GM19468 (cell line): ENCODE data around the gene KRTAP1-5.
"Not testable (repeated sequence)": the region's sequence is repeated elsewhere in the genome, so short reads cannot be mapped to it uniquely, and the experiment has no call there.

Experiments
- ATAC-seq: cut with Tn5 transposase; IDR thresholded peaks from one replicate; pipeline ENCODE4 v1.9.1; 2021; ENCODE audit warnings: mild to moderate bottlenecking, moderate library complexity, moderate number of reproducible peaks; ENCODE audit not compliant: unreplicated experiment; ENCODE audit errors: extremely low read depth

The KRTAP1-5 gene, protein sequence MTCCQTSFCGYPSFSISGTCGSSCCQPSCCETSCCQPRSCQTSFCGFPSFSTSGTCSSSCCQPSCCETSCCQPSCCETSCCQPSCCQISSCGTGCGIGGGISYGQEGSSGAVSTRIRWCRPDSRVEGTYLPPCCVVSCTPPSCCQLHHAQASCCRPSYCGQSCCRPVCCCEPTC

GRCh38 chr17:41026715-41027471, at the start of gene KRTAP1-5:
KRTAP1-5 (minus strand) TSS chr17:41027208; CDS start chr17:41027155, 53 bp downstream.
- no peak for ATAC-seq

- no peak for ATAC-seq
These were observed 49.8 kb upstream of the KRTAP1-5 start for GRCh38 chr17:41076788-41077187.

GRCh38 chr17:41073676-41074075, 46.7 kb upstream of the KRTAP1-5 start:
- no peak for ATAC-seq

DNA sequence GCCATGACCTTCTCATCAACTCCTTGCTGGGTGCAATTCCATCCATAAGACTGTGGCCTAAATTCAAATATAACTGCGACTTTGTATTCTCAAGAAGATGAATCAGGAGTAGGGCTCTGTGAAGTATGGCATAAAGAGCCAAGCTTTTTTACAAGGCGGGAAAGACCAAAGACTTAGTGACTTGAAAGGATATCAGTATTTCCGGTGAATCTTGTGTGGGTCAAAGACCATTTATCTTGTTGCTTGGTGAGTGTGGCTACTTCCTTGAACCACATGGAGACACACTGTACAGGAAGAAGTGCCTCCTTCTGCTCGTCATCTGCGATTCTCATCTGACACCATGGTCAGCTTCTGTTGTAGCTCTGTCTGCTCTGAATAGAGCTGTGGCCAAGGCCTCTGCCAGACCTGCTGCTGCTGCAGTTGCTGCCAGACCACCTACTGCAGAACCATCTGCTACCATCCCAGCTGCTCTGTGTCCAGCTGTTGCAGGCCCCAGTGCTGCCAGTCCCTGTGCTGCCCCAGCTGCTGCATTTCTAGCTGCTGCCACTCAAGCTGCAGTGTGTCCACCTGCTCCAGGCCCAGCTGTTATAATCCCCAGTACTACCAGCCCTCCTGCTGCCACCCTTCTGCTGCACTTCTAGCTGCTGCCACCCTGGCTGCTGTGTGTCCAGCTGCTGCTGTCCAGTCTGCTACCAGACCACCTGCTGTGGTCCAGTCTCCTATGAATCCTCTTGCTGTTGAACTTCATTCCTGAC, 44.8 kb upstream of the KRTAP1-5 start:
- no peak for ATAC-seq

DNA sequence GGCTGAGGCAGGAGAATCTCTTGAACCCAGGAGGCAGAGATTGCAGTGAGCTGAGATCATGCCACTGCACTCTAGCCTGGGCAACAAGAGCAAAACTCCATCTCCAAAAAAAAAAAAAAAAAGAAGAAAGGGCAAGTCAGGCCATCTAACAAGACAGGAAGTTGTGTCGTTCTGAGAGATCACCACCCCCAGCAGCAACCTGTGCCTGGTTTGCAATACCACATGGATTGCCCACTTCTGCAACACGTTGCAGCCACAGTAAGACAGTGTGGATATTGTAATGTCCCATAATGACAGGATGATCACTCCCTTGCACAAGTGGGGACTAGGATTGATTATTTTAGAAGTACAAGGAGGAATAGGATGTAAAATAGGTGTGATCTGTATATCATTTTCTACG, 42.0 kb upstream of the KRTAP1-5 start:
- ATAC-seq = no peak

DNA sequence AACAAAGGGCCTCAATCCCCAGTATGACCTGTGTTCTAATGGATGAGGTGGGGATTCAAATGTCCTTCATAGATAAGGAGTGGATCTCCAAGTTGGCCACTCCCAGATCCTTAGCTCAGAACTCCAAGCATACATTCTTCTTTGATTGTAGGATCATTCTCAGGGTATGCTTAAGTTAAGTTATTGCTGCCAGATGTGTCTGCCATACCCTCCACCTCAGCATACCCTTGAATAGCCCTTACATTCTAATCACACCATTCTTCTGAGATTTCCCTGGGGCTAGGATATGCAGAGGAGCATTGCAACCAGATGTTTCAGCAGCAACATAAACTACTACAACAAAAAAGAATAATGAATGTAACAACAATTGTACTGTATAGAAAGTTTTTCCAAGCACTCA, 40.3 kb upstream of the KRTAP1-5 start:
- no peak for ATAC-seq

DNA sequence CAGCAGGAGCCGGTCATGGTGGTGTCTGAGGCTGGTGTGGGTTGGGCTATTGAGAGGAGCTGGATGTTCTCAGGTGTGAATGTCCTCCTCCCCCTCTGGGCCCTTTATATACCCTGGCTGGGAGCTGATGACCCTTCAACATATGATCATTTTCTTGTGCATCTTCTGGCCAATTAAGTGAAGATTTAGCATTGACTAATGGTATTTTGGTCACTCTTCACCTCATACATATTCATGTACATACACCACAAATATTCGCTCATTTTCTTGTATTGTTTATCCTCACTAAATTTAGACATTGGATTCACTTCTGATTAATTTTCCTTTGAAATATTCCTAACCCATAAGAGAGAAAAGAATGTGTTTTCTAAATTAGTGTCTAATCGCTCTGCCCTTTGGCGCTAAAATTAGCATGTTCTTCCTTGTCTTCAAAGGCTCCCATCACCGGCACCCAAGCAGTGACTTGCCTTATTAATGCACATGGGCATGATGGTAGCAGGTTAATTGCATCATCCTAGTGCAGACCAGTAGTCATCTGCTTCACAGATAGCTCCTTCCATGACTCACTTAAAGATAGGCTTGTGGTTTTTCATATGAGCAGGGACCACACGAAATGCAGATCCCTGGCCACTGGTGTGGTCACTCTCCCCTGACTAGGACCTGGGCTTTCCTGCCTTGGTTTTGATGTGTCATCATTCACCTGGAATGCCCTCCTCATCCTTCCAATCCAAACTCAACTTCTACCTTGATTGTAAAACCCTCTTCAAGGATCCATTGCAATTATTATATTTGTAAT, 39.0 kb upstream of the KRTAP1-5 start, which contains the start of gene KRTAP2-4:
Gene KRTAP2-4 (minus strand): TSS at position 51 of the 796 bp plus-strand sequence. CDS start 34 bp downstream, at position 17.
- ATAC-seq = no peak

DNA sequence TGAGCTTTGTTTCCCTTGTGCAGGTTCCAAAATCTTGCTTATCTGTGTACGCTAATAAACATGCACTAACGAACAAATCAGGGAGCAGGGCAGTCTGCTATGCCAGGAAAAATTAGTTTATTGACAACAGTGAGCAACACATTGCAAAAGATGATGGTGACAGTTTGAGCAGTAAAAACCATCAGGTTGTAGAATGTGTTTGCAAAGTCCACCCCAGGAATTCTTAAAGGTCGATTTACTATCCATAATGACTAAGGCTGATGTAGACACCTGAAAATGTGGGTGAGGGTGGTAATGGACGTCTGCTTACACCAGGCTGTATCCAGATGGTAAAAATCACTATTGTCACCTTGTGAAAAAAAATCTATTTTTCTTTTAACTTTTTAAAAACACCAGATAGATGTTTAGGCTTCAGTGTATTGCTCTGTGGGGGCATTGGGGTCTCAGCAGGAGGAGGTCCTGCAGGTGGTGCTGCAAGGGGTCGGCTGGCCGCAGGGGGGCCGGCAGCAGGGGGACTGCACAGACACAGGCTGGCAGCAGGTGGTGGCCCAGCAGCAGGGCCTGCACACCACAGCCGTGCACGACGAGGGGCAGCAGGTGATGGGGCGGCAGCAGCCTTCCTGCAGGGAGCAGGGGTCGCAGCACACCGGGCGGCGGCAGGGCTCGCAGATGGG, 38.1 kb upstream of the KRTAP1-5 start:
- not testable (repeated sequence) for ATAC-seq

GRCh38 chr17:41064301-41064700, 37.3 kb upstream of the KRTAP1-5 start:
- no peak for ATAC-seq

- ATAC-seq = no peak
These were observed 36.4 kb upstream of the KRTAP1-5 start for GRCh38 chr17:41063449-41063848.

- no peak for ATAC-seq
These were observed 35.0 kb upstream of the KRTAP1-5 start for GRCh38 chr17:41061964-41062363.

- no peak for ATAC-seq
These were observed 33.1 kb upstream of the KRTAP1-5 start, which contains the start of gene KRTAP2-3 for GRCh38 chr17:41060052-41060604. KRTAP2-3 (minus strand) TSS chr17:41060114; CDS start chr17:41060050, 64 bp downstream.

- not testable (repeated sequence) for ATAC-seq
These were observed 32.5 kb upstream of the KRTAP1-5 start for GRCh38 chr17:41059276-41060051.

GRCh38 chr17:41058741-41059140, 31.7 kb upstream of the KRTAP1-5 start:
- ATAC-seq = no peak

DNA sequence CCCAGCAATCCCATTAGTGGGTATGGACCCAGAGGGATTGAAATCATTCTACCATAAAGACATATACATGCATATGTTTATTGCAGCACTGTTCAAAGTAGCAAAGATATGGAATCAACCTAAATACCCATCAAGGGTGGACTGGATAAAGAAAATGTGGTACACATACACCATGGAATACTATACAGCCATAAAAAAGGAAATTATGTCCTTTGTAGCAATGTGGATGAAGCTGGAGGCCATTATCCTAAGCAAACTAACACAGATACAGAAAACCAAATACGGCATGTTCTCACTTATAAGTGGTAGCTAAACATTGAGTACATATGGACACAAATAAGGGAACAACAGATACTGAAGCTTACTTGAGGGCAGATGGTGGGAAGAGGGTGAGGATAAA, 30.5 kb upstream of the KRTAP1-5 start:
- no peak for ATAC-seq

DNA sequence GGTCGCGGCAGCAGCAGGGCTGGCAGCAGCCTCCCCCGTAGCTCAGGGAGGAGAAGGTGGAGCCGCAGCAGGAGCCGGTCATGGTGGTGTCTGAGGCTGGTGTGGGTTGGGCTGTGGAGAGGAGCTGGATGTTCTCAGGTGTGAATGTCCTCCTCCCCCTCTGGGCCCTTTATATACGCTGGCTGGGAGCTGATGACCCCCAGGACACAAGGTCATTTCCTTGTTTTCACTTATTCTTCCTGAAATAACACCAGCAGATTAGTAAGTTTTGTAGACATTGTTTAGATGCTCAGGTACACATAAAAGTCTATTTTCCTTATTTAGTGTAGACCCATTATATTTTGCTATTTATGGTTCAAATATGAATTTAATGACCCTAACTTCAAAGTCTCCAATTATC, 28.1 kb upstream of the KRTAP1-5 start, which contains the start of gene KRTAP2-2:
Gene KRTAP2-2 (minus strand): TSS at position 101 of the 400 bp plus-strand sequence. CDS start 19 bp downstream, at position 82.
- ATAC-seq = not testable (repeated sequence)

- ATAC-seq = not testable (repeated sequence)
These were observed 27.5 kb upstream of the KRTAP1-5 start for GRCh38 chr17:41054556-41054955.

DNA sequence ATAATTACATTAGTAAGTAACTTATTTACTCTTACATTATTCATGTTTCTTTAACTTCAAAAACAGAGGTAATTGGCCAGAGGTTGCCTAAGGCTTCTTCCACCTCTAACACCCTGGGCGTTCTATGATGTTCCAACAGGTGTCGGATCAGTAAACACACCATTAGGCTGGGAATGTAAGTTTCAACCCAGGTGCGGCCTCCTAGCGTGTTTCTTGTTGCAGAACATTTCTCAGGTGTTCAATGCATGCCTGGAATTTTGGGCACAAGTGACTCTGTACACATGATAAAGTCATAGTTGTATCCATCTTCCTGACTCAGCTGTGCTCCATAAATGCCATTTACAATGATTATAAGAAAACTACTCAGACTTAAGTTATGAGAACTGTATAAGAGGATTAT, 27.0 kb upstream of the KRTAP1-5 start:
- ATAC-seq = no peak
